Transverse colon (tissue), 4 donors: Measurements from ENCODE around the gene UBE2S.

Experiments used
- POLR2A ChIP-seq: fragments of 450-650 bp; IDR thresholded peaks from one replicate; pipeline ENCODE4 v1.6.1; 2016; ENCODE audit warnings: antibody characterized with exemption, mild to moderate bottlenecking, moderate library complexity
- POLR2AphosphoS5 ChIP-seq, 3 donors: sonication (generic); formaldehyde crosslinking; IDR thresholded peaks; one replicate each; pipeline ENCODE4 v1.6.1; 2016; ENCODE audit warnings: antibody characterized with exemption in 3 of 3
- TF ChIP-seq, protein P1 (sequence below), 5 experiments: fragments of 200-600 bp in 3 of 5; fragments of 450-650 bp in 2 of 5; sonication (generic) in 3 of 5; IDR thresholded peaks; 1 replicate in 2 of 5; 2 replicates in 3 of 5; pipeline ENCODE4 v1.5.1; 2016 to 2017; ENCODE audit warnings: antibody characterized with exemption in 5 of 5, inconsistent platforms in 3 of 5, mild to moderate bottlenecking in 2 of 5, moderate library complexity in 1 of 5

DNA sequence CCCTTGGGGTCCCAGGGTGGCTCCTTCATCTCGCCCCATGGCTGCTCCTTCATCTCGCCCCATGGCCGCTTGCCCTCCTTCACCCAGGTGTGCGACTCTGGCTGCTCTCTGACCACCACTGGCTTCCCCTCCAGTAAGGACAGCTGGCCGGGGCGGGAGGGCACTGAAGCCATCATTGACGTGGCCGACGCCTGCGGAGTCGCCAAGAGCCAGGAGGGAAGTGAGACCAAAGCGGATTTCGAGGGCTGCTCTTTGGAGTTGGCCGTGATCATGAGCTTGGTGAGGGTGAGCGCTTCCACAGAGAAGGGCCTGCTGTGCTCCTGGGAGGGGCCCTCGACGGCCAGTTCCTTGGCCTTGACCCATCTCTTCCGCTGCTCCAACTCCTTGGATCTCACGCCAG, 49.1 kb downstream of the UBE2S start:
- no peak for TF ChIP-seq POLR2A
- no peak for TF ChIP-seq POLR2AphosphoS5 (IDR thresholded peaks at IDR 0.05)
- TF ChIP-seq, protein P1, sequence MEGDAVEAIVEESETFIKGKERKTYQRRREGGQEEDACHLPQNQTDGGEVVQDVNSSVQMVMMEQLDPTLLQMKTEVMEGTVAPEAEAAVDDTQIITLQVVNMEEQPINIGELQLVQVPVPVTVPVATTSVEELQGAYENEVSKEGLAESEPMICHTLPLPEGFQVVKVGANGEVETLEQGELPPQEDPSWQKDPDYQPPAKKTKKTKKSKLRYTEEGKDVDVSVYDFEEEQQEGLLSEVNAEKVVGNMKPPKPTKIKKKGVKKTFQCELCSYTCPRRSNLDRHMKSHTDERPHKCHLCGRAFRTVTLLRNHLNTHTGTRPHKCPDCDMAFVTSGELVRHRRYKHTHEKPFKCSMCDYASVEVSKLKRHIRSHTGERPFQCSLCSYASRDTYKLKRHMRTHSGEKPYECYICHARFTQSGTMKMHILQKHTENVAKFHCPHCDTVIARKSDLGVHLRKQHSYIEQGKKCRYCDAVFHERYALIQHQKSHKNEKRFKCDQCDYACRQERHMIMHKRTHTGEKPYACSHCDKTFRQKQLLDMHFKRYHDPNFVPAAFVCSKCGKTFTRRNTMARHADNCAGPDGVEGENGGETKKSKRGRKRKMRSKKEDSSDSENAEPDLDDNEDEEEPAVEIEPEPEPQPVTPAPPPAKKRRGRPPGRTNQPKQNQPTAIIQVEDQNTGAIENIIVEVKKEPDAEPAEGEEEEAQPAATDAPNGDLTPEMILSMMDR (IDR thresholded peaks at IDR 0.05): no peak
